ENCODE measurements around the gene MS4A12.
"Not testable (repeated sequence)": the region's sequence is repeated elsewhere in the genome, so short reads cannot be mapped to it uniquely, and the experiment has no call there.

MS4A12 gene, protein sequence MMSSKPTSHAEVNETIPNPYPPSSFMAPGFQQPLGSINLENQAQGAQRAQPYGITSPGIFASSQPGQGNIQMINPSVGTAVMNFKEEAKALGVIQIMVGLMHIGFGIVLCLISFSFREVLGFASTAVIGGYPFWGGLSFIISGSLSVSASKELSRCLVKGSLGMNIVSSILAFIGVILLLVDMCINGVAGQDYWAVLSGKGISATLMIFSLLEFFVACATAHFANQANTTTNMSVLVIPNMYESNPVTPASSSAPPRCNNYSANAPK
- total RNA-seq = 0 reads per million in 2 donors

GRCh38 chr11:60492488-60493009 lies at the start of gene MS4A12:
TSS of gene MS4A12 (plus strand) at chr11:60492778. CDS start at chr11:60497319, 4,541 bp downstream.
- DNase-seq = no peak

GRCh38 chr11:60447070-60447469 lies 45.5 kb upstream of the MS4A12 start:
- no peak for DNase-seq

- no peak for DNase-seq
Observed at GRCh38 chr11:60447846-60448245, 44.7 kb upstream of the MS4A12 start.

DNA sequence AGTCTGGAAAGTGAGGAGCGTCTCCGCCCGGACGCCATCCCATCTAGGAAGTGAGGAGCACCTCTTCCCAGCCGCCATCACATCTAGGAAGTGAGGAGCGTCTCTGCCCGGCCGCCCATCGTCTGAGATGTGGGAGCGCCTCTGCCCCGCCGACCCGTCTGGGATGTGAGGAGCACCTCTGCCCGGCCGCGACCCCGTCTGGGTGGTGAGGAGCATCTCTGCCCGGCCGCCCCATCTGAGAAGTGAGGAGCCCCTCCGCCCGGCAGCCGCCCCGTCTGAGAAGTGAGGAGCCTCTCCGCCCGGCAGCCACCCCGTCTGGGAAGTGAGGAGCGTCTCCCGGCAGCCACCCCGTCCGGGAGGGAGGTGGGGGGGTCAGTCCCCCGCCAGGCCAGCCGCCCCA lies 41.4 kb upstream of the MS4A12 start:
- DNase-seq = not testable (repeated sequence)

- no peak for DNase-seq
Observed at GRCh38 chr11:60454212-60454611, 38.4 kb upstream of the MS4A12 start.

- no peak for DNase-seq
Observed at GRCh38 chr11:60455531-60456042, 37.0 kb upstream of the MS4A12 start, which contains the start of gene MS4A1. TSS of gene MS4A1 (plus strand) at chr11:60455847. CDS start at chr11:60462375, 6,528 bp downstream.

DNA sequence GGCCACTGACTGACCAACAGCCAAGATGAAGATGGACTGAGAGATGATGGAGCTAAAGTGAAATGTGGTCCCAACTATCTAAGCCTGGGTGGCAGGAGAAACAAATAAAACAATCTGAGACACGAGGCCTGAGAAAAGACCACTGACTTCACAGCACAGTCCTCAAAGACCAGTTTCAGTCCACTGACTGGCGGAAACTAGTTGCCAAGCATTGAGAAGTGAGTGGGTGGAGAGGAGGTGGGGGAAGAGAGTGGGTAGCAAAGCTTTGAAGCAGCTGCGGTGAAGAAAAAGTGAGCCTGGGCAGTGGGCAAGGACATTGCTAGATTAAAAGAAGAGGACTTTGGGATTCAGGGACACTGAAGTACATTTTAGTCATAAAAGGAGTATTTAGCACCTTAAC lies 35.0 kb upstream of the MS4A12 start:
- no peak for DNase-seq

DNA sequence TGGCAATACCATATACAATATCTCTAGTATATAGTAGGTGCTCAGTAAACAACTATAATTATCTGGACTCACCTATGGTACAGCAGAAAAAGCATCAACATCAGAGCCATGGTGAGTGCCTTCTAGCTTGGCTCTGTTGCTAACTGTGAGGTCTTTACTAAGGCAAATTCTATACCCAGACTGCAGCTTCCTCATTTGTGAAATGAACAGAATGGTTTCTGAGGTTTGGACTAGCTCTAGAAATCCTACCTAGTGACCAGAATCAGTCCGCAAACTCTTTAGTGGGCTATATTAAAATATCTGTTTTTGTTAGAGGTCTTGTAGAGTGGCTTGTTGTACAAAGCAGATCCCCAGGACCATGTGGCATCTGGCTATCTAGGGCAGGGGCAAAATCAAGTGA lies 33.2 kb upstream of the MS4A12 start:
- no peak for DNase-seq

- no peak for DNase-seq
Observed at GRCh38 chr11:60468829-60469228, 23.7 kb upstream of the MS4A12 start.

DNA sequence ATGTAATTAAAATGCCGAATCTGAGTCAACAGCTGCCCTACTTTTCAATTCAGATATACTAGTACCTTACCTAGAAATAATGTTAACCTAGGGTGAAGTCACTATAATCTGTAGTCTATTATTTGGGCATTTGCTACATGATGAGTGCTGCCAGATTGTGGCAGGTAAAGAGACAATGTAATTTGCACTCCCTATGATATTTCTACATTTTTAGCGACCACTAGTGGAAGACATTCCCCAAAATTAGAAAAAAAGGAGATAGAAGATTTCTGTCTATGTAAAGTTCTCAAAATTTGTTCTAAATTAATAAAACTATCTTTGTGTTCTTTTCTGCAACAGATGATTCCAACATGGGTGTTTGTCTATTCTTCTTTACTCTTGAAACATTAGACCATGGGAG lies 22.9 kb upstream of the MS4A12 start:
- no peak for DNase-seq

- no peak for DNase-seq
Observed at GRCh38 chr11:60477035-60477445, 15.5 kb upstream of the MS4A12 start.

DNA sequence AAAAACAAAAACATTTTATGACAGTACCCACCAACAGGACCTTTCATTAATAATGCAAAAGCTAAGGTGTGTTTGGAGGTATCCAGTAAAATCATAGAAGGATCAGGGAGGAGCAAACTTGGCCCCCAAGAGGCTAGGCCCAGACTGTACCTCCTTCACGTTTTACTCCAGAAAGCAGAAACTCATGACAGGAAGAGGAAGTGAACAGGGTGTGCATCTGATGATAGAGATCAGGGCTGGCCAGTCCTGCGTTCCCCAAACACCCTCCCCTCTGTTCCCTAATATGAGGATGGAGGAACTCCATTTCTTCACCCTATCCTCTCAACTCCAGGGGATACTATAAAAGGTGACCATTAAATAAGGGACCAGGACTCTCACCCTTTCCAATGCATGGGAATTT lies 10.2 kb upstream of the MS4A12 start:
- DNase-seq = no peak

GRCh38 chr11:60485987-60486386 lies 6.6 kb upstream of the MS4A12 start:
- DNase-seq = no peak

DNA sequence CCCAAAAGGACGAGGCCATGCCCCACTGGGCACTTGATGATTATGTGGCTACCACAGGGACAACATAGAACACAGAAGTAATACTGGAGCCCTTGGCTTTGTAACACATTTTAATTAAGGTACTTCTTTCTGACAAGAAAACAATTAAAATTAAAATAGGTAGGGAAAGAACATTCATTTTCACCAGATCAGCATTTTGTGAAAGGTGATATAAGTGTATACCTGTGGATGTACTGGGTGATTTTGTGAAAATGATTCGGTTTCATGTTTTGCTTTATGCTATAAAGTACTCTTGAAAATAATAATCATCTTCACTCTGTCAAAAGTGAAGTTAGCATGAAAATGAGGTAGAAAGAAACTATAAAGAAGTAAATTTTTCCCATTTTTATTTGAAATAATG lies 876 bp downstream of the MS4A12 start:
- DNase-seq = no peak

GRCh38 chr11:60498399-60498798 lies 5.8 kb downstream of the MS4A12 start:
- no peak for DNase-seq

DNA sequence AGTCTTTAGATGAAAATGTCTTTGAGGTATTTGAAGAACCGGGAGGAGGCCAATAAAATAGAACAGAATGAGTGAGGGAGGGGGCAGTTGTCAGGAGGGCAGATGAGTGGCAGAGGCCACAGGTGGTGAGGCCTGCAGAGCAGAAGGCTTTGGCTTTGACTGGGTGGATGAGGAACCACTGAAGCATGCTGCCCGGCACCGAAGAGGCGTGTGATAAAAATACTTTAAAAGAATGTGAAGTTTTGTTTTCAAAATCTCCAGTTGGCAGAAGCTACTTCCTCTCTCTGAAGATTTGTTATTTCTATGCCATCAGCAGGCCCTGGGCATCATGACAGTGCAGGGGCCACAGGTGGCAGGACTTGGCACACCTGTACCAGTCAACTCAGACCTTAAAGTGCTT lies 6.3 kb downstream of the MS4A12 start:
- no peak for DNase-seq

DNA sequence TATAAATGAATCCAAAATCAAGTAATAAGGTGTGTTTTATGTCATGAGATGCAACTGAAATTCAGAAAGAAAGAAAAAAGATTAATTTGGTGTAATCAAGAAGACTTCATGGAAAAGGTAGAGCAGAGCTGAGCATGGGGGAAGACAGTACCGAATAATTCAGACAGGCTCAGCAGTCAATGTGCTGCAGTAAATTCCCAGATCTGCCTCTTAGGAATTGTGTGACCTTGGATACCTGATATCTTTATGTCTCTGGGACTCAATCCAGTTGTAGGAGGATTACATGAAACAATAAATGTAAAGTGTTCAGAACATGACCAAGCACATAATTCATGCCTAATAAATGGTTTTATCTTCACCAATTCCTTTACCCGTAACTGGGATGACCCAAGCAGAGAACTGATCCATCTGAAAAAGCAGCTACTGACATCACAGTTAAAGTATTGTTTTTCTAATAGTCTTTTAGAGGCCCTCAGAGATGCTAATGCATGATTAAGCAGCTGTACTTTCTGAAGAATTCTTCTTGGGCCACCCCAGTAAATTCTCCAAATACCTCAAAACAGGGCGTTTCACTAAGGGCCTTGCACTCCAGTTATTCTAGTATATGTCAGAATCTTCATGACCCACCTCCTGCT lies 7.8 kb downstream of the MS4A12 start:
- DNase-seq = no peak

- no peak for DNase-seq
Observed at GRCh38 chr11:60502221-60502775, 9.7 kb downstream of the MS4A12 start.

DNA sequence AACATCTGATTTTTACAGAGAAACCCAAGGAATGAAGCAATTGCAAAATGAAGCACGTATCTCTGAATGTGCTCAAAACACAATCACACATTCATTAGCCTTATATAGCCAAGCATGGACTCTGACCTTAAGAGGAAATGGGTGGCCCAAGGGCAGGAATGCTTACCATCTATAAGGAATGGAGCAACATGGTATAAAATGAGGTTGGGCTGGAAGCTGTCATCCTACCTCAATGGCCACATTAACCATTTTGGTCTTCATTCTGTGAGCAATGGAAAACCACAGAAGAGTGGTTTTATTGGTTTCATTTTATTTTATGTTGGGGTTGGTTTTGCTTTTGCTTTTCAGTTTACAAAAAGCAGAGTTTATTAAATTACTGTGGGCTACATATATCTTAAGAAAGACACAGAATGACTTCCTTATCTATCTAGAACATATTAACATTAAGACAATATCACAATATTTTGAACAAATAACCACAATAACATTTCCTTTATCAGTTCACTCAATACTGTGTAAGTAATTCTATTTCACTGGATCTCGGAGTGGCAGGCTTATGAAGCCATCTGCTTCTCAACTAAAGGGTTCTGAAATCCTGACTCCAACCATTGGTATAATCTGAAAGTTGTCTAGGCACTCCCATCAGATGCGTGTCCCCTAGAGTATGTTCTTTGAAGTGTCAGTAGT lies 11.8 kb downstream of the MS4A12 start:
- no peak for DNase-seq

GRCh38 chr11:60509609-60510008 lies 17.0 kb downstream of the MS4A12 start:
- not testable (repeated sequence) for DNase-seq

DNA sequence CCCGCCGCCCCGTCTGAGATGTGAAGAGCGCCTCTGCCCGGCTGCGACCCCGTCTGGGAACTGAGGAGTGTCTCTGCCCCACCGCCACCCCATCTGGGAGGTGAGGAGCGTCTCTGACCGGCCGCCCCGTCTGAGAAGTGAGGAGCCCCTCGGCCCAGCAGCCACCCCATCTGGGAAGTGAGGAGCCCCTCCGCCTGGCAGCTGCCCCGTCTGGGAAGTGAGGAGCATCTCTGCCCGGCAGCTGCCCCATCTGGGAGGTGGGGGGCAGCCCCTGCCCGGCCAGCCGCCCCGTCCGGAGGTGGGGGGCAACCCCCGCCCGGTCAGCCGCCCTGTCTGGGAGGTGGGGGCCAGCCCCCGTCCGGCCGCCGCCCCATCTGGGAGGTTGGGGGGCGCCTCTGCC lies 17.6 kb downstream of the MS4A12 start:
- not testable (repeated sequence) for DNase-seq

- no peak for DNase-seq
Observed at GRCh38 chr11:60511393-60511792, 18.8 kb downstream of the MS4A12 start.

- DNase-seq = no peak
Observed at GRCh38 chr11:60512651-60513225, 20.2 kb downstream of the MS4A12 start.

All from activated gamma-delta T cell (primary cell).